T-cell (primary cell): ENCODE results near the gene MFSD1. TPM values are rescaled to one million over a fixed set of nuclear protein-coding genes. Genes with fewer than 3 reads are reported as not detected.
"Not testable (repeated sequence)": the region's sequence is repeated elsewhere in the genome, so short reads cannot be mapped to it uniquely, and the experiment has no call there.

Experiments
- ATAC-seq, 4 experiments: fragments of 200-7000 bp in 3 of 4; fragments of 150-1000 bp in 1 of 4; cut with Tn5 transposase; replicated peaks in 1 of 4; 1 replicate in 3 of 4; 2 replicates in 1 of 4; pipeline ENCODE4 v1.10.0; 2021; ENCODE audit warnings: moderate library complexity in 3 of 4, mild to moderate bottlenecking in 2 of 4, moderate number of reproducible peaks in 1 of 4
- CTCF ChIA-PET, 2 donors: fragments of 300-600 bp; sonication (Branson Sonifier 250); formaldehyde crosslinking; loops; one replicate each; lab custom pipeline; 2022; ENCODE audit warnings: antibody characterized with exemption in 2 of 2; lab: Charles Lee
- POLR2A ChIA-PET, 2 donors: fragments of 300-600 bp; sonication (Branson Sonifier 250); formaldehyde crosslinking; loops; one replicate each; lab custom pipeline; 2022; ENCODE audit warnings: antibody characterized with exemption in 2 of 2; lab: Charles Lee
- DNase-seq, 35 experiments: peaks; one replicate each; pipeline versions ENCODE4 v3.0.0 to v3.0.0-alpha.2; 2013 to 2023
- H3K27ac ChIP-seq: one replicate; pipeline ENCODE4 v1.5.1; 2013; ENCODE audit warnings: low read length
- H3K27me3 ChIP-seq, 2 experiments: replicated peaks in 1 of 2; 1 replicate in 1 of 2; 2 replicates in 1 of 2; pipeline versions ENCODE4 v1.6.1 to v1.7.0; 2013; ENCODE audit warnings: low read length in 1 of 2, mixed read lengths in 1 of 2; ENCODE audit not compliant: control insufficient read depth in 2 of 2, insufficient read depth in 2 of 2; ENCODE audit errors: extremely low read depth in 1 of 2
- H3K36me3 ChIP-seq, 2 donors: 1 replicate in 1 of 2; 2 replicates in 1 of 2; pipeline versions ENCODE4 v1.6.1 to v1.7.0; 2013; ENCODE audit warnings: low read length in 1 of 2; ENCODE audit not compliant: control insufficient read depth in 2 of 2, insufficient read depth in 1 of 2; ENCODE audit errors: extremely low read depth in 1 of 2
- H3K4me1 ChIP-seq, 2 experiments: 1 replicate in 1 of 2; 2 replicates in 1 of 2; pipeline versions ENCODE4 v1.6.1 to v1.7.0; 2013; ENCODE audit warnings: low read length in 2 of 2, mixed read lengths in 1 of 2; ENCODE audit not compliant: insufficient read depth in 2 of 2, control insufficient read depth in 1 of 2; ENCODE audit errors: extremely low read depth in 1 of 2
- H3K4me3 ChIP-seq, 2 donors: 1 replicate in 1 of 2; 2 replicates in 1 of 2; pipeline versions ENCODE4 v1.5.1 to v1.7.0; 2013; ENCODE audit warnings: mild to moderate bottlenecking in 2 of 2, low read length in 1 of 2, moderate library complexity in 1 of 2; ENCODE audit not compliant: control insufficient read depth in 1 of 2; ENCODE audit errors: extremely low read depth in 1 of 2
- H3K9me3 ChIP-seq: 2 replicates; pipeline ENCODE4 v1.7.0; 2013
- H3K27ac Mint-ChIP-seq, 2 donors: one replicate each; pipeline ENCODE4 v1.8.0; 2020 to 2021; ENCODE audit warnings: mild to moderate bottlenecking in 2 of 2, mixed read lengths in 2 of 2
- H3K27me3 Mint-ChIP-seq, 2 donors: one replicate each; pipeline ENCODE4 v1.8.0; 2021 to 2022; ENCODE audit warnings: mixed read lengths in 2 of 2
- H3K36me3 Mint-ChIP-seq: one replicate; pipeline ENCODE4 v1.8.0; 2021; ENCODE audit warnings: mixed read lengths
- H3K4me1 Mint-ChIP-seq, 3 donors: one replicate each; pipeline ENCODE4 v1.8.0; 2020 to 2022; ENCODE audit warnings: mixed read lengths in 3 of 3, mild to moderate bottlenecking in 1 of 3
- H3K4me3 Mint-ChIP-seq, 3 donors: one replicate each; pipeline ENCODE4 v1.8.0; 2020 to 2022; ENCODE audit warnings: mild to moderate bottlenecking in 3 of 3, mixed read lengths in 3 of 3, moderate library complexity in 3 of 3
- H3K9me3 Mint-ChIP-seq, 3 donors: one replicate each; pipeline ENCODE4 v1.8.0; 2020 to 2022; ENCODE audit warnings: mixed read lengths in 3 of 3
- WGBS: methylation state at CpG from one replicate; pipeline ENCODE4 v1.1.5; 2013; ENCODE audit warnings: missing lambda C conversion rate; ENCODE audit not compliant: insufficient coverage; 5-methylcytosine and 5-hydroxymethylcytosine counted together
- total RNA-seq, 35 experiments: library from RNA in 6 of 35; stranded (reverse) in 6 of 35; fragments of 120-200 nt in 1 of 35; gene quantifications; one replicate each; pipeline versions ENCODE4 v1.2.1 to v1.2.4 and lab custom pipeline; 2013 to 2026

MFSD1 gene
- total RNA-seq, 5 donors from 2014 or later (not counting 1 experiment from before 2014, with no cell fraction given): 17.7 to 28.3 (median 25.5) TPM

- DNase-seq, H3K27ac Mint-ChIP-seq, H3K4me1 ChIP-seq, H3K4me1 Mint-ChIP-seq, ATAC-seq, H3K27me3 ChIP-seq, H3K9me3 Mint-ChIP-seq, H3K36me3 Mint-ChIP-seq, H3K27ac ChIP-seq, H3K4me3 ChIP-seq, H3K36me3 ChIP-seq, H3K9me3 ChIP-seq, H3K27me3 Mint-ChIP-seq: not testable (repeated sequence)
- CTCF ChIA-PET: interaction anchor here (0.6 to 2.0 kb wide), 18 partner anchors 10 to 1902 kb away, joined by 3 to 47 read pairs (median 5); partner anchors contain the start of genes GFM1 (in 1 of the 2), LXN (in 1 of the 2) and MFSD1 (in 1 of the 2)
- peak overlapping the region in 1 of 3 donors; percentile 47 for H3K4me3 Mint-ChIP-seq
- no CpG with 5 or more reads among the region's 1 CpG for WGBS
- POLR2A ChIA-PET: interaction anchor here in 1 of 2 donors (0.5 to 0.7 kb wide), 3 partner anchors 87 to 1188 kb away, joined by 3 read pairs; no protein-coding TSS in a partner anchor
Observed at GRCh38 chr3:158791590-158791920, 10.3 kb upstream of the MFSD1 start.

GRCh38 chr3:158792709-158793108 is 9.1 kb upstream of the MFSD1 start:
- H3K27ac ChIP-seq: no peak overlapping the region
- Mint-ChIP-seq H3K27me3 (no peaks in the 10 kb centered on the region), H3K27ac (no peak overlapping the region), H3K36me3 (no peaks in the 10 kb centered on the region), H3K9me3 (no peaks in the 10 kb centered on the region), H3K4me3 (no peak overlapping the region), H3K4me1 (peaks cover 3 to 6% (median 3%) of the 10 kb centered on the region in 3 donors)
- WGBS: 100% methylated on average over 1 of the region's 8 CpGs
- no peak overlapping the region for H3K4me3 ChIP-seq
- H3K27me3 ChIP-seq: peaks cover 0 to 3% of the 10 kb centered on the region in 2 experiments
- DNase-seq (no peak), ATAC-seq (no peak)
- POLR2A ChIA-PET: no interaction called here
- H3K4me1 ChIP-seq: no peaks in the 10 kb centered on the region
- no peaks in the 10 kb centered on the region for H3K9me3 ChIP-seq
- CTCF ChIA-PET: interaction anchor here (1.2 to 2.0 kb wide), 3 partner anchors 10 to 138 kb away, joined by 3 to 6 read pairs (median 6); no protein-coding TSS in a partner anchor
- H3K36me3 ChIP-seq: no peaks in the 10 kb centered on the region

- Mint-ChIP-seq H3K4me1 (peaks cover 3 to 6% (median 3%) of the 10 kb centered on the region in 3 donors), H3K36me3 (no peaks in the 10 kb centered on the region), H3K27me3 (no peaks in the 10 kb centered on the region), H3K9me3 (no peaks in the 10 kb centered on the region), H3K4me3 (no peak overlapping the region), H3K27ac (no peak overlapping the region)
- H3K4me1 ChIP-seq: no peaks in the 10 kb centered on the region
- H3K27ac ChIP-seq: no peak overlapping the region
- no peaks in the 10 kb centered on the region for H3K36me3 ChIP-seq
- peaks cover 0 to 3% of the 10 kb centered on the region in 2 experiments for H3K27me3 ChIP-seq
- ATAC-seq (no peak), DNase-seq (no peak)
- no CpG with 5 or more reads among the region's 2 CpGs for WGBS
- ChIA-PET CTCF (interaction anchor here (0.6 to 1.6 kb wide), 9 partner anchors 17 to 466 kb away, joined by 3 to 8 read pairs (median 6); no protein-coding TSS in a partner anchor), POLR2A (no interaction called here)
- H3K4me3 ChIP-seq: no peak overlapping the region
- no peaks in the 10 kb centered on the region for H3K9me3 ChIP-seq
Observed at GRCh38 chr3:158794206-158794605, 7.6 kb upstream of the MFSD1 start.

GRCh38 chr3:158794936-158795518 is 6.8 kb upstream of the MFSD1 start:
- Histone ChIP-seq H3K9me3 (no peaks in the 10 kb centered on the region), H3K27me3 (peaks cover 0 to 3% of the 10 kb centered on the region in 2 experiments), H3K4me1 (no peaks in the 10 kb centered on the region), H3K27ac (no peak overlapping the region), H3K4me3 (no peak overlapping the region), H3K36me3 (no peaks in the 10 kb centered on the region)
- WGBS: 92% methylated on average over 4 of the region's 5 CpGs
- ChIA-PET POLR2A (no interaction called here), CTCF (interaction anchor here (0.5 to 2.0 kb wide), 12 partner anchors 12 to 1010 kb away, joined by 3 to 8 read pairs (median 4); no protein-coding TSS in a partner anchor)
- H3K27ac Mint-ChIP-seq: no peak overlapping the region
- no peaks in the 10 kb centered on the region for H3K27me3 Mint-ChIP-seq
- no peaks in the 10 kb centered on the region for H3K9me3 Mint-ChIP-seq
- peaks cover 3 to 6% (median 3%) of the 10 kb centered on the region in 3 donors for H3K4me1 Mint-ChIP-seq
- ATAC-seq (no peak), DNase-seq (peak in 1 of 35 experiments; percentile 33)
- no peaks in the 10 kb centered on the region for H3K36me3 Mint-ChIP-seq
- H3K4me3 Mint-ChIP-seq: no peak overlapping the region

GRCh38 chr3:158801201-158801600 is 653 bp upstream of the MFSD1 start:
- CTCF ChIA-PET: interaction anchor here (0.6 to 3.5 kb wide), 9 partner anchors 10 to 157 kb away, joined by 3 to 16 read pairs (median 6); partner anchors contain the start of genes GFM1 (in 1 of the 2) and LXN (in 1 of the 2)
- H3K9me3 ChIP-seq: no peaks in the 10 kb centered on the region

More at GRCh38 chr3:158801201-158801600, 653 bp upstream of the MFSD1 start:
- WGBS: 70% methylated on average over 10 of the region's 11 CpGs
- POLR2A ChIA-PET: interaction anchor here in 1 of 2 donors (0.5 to 1.2 kb wide), 3 partner anchors 157 to 1646 kb away, joined by 3 to 6 read pairs (median 3); partner anchors contain the start of gene GFM1
- H3K27ac ChIP-seq: peak overlapping the region; percentile 76
- ATAC-seq (no peak), DNase-seq (peak in 3 of 35 experiments; percentile 2 to 16 (median 10))
- Mint-ChIP-seq H3K27ac (peak overlapping the region; percentile 92 to 93), H3K36me3 (peaks cover 11% of the 10 kb centered on the region), H3K4me3 (peak overlapping the region; percentile 85 to 89 (median 89)), H3K4me1 (peaks cover 37 to 40% (median 40%) of the 10 kb centered on the region in 3 donors), H3K9me3 (no peaks in the 10 kb centered on the region), H3K27me3 (no peaks in the 10 kb centered on the region)
- H3K36me3 ChIP-seq: peaks cover 0 to 5% of the 10 kb centered on the region in 2 donors
- H3K4me3 ChIP-seq: peak overlapping the region; percentile 84 to 99
- H3K27me3 ChIP-seq: no peaks in the 10 kb centered on the region
- H3K4me1 ChIP-seq: peaks cover 14 to 18% of the 10 kb centered on the region in 2 experiments
